ENCODE data around the gene MIPOL1.

- TF ChIP-seq CTCF (IDR thresholded peaks at IDR 0.05): no peak
- no peak for TF ChIP-seq EP300 (IDR thresholded peaks at IDR 0.05)
- TF ChIP-seq POLR2A (IDR thresholded peaks at IDR 0.05): no peak
These were observed 4.5 kb downstream of the MIPOL1 start for GRCh38 chr14:37202265-37202664.

All from ovary (tissue), 3 donors.